ENCODE measurements around the gene C4BPA.

Gene C4BPA

DNA sequence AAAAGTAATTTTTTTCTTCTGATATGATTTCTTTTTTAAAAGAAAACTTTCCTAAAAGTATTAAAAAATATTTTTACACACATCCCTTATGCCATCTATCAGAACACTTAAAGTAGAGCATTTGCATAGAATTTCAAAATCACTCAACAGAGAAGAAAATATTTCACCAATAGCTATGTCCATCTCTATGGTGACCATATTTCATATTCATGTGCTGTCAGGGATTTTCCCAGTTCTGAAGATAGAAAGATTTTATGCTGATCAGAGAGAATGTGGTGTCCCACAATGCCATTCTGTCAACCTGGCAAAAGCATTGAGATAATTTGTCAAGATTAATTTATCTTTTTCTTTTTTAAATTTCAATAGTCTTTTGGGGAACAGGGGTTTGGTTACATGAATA, 87.0 kb downstream of the C4BPA start:
- DNase-seq (ENCODE audit: low read depth), result no peak

- DNase-seq (ENCODE audit: low read depth), result no peak
Observed at GRCh38 chr1:207191776-207192175, 87.7 kb downstream of the C4BPA start.

DNA sequence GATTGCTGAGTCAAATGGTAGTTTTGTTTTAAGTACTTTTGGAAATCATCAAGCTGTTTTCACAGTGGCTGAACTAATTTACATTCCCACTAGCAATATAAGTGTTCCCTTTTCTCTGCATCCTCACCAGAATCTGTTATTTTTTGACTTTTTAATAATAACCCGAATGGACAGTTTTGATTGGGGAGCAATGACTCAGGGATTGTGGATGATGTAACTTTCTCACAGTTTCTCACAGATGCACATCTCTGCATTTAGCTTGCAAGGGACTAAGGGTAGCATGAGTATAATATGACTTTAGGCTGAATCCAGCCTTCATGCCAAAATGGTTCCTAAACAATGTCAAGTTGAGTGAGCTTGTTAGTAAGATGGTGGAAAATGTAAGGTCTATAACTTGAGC, 90.2 kb downstream of the C4BPA start:
- DNase-seq (ENCODE audit: low read depth), result no peak

All from stimulated activated CD8-positive, alpha-beta memory T cell treated with anti-CD3 and anti-CD28 coated beads, Interleukin-12 subunit alpha, Interleukin-12 subunit beta, amount 100 ng/mL, for 1 hour (primary cell).